Measurements from ENCODE around the gene ASXL2. TPM values are rescaled to one million over a fixed set of nuclear protein-coding genes. Genes with fewer than 3 reads are reported as not detected.

ASXL2 gene
- total RNA-seq, 1 experiment from 2014 or later = 35.7 TPM

GRCh38 chr2:25832897-25833296 is 45.4 kb downstream of the ASXL2 start:
- Mint-ChIP-seq H3K4me1 (ENCODE audit: low read depth, unreplicated experiment) (peaks cover 11% of the 10 kb centered on the region), H3K36me3 (ENCODE audit: insufficient read depth, unreplicated experiment) (peaks cover 14% of the 10 kb centered on the region), H3K4me3 (ENCODE audit: unreplicated experiment) (no peak overlapping the region), H3K27ac (ENCODE audit: unreplicated experiment) (no peak overlapping the region), H3K27me3 (ENCODE audit: insufficient read depth, unreplicated experiment) (no peaks in the 10 kb centered on the region), H3K9me3 (ENCODE audit: unreplicated experiment) (peaks cover 11% of the 10 kb centered on the region)
- ChIA-PET POLR2A (no interaction called here), CTCF (no interaction called here)
- intact Hi-C loops (cut with micrococcal nuclease; ENCODE audit: unreplicated experiment) = no loop called here
- no peak overlapping the region for H3K4me3 ChIP-seq (ENCODE audit: low read depth, low read length)
- TF ChIP-seq, protein P1, sequence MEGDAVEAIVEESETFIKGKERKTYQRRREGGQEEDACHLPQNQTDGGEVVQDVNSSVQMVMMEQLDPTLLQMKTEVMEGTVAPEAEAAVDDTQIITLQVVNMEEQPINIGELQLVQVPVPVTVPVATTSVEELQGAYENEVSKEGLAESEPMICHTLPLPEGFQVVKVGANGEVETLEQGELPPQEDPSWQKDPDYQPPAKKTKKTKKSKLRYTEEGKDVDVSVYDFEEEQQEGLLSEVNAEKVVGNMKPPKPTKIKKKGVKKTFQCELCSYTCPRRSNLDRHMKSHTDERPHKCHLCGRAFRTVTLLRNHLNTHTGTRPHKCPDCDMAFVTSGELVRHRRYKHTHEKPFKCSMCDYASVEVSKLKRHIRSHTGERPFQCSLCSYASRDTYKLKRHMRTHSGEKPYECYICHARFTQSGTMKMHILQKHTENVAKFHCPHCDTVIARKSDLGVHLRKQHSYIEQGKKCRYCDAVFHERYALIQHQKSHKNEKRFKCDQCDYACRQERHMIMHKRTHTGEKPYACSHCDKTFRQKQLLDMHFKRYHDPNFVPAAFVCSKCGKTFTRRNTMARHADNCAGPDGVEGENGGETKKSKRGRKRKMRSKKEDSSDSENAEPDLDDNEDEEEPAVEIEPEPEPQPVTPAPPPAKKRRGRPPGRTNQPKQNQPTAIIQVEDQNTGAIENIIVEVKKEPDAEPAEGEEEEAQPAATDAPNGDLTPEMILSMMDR (IDR thresholded peaks at IDR 0.05; ENCODE audit: insufficient read depth in 1 of 2, low read depth in 1 of 2, low read length in 1 of 2, severe bottlenecking in 1 of 2, unreplicated experiment in 1 of 2) = no peak
- H3K36me3 ChIP-seq (ENCODE audit: control insufficient read depth, insufficient read depth, low read length) = peaks cover 1% of the 10 kb centered on the region; the same call in 1 of the 2 replicates
- no peaks in the 10 kb centered on the region for H3K27me3 ChIP-seq (replicated peaks; ENCODE audit: control insufficient read depth, insufficient read depth, low read length)
- no TSS peak for BruUV-seq (replicated peaks)
- H3K9me3 ChIP-seq = no peaks in the 10 kb centered on the region; the same call in 1 of the 2 replicates
- peaks cover 6% of the 10 kb centered on the region; the same call in 1 of the 2 replicates for H3K4me1 ChIP-seq
- DNase-seq = no peak

GRCh38 chr2:25831746-25832449 is 46.4 kb downstream of the ASXL2 start:
- Histone ChIP-seq H3K27me3 (replicated peaks; ENCODE audit: control insufficient read depth, insufficient read depth, low read length) (no peaks in the 10 kb centered on the region), H3K4me1 (peaks cover 6% of the 10 kb centered on the region; the same call in 1 of the 2 replicates), H3K4me3 (ENCODE audit: low read depth, low read length) (no peak overlapping the region), H3K9me3 (no peaks in the 10 kb centered on the region; the same call in 1 of the 2 replicates), H3K36me3 (ENCODE audit: control insufficient read depth, insufficient read depth, low read length) (peaks cover 1% of the 10 kb centered on the region; the same call in 1 of the 2 replicates)
- H3K27ac Mint-ChIP-seq (ENCODE audit: unreplicated experiment) = no peak overlapping the region
- ChIA-PET POLR2A (no interaction called here), CTCF (interaction anchor here (0.6 kb wide), 1 partner anchor 278 kb away, joined by 3 read pairs; no protein-coding TSS in a partner anchor)
- H3K36me3 Mint-ChIP-seq (ENCODE audit: insufficient read depth, unreplicated experiment) = peaks cover 14% of the 10 kb centered on the region
- DNase-seq = no peak
- H3K4me3 Mint-ChIP-seq (ENCODE audit: unreplicated experiment) = no peak overlapping the region
- peaks cover 11% of the 10 kb centered on the region for H3K9me3 Mint-ChIP-seq (ENCODE audit: unreplicated experiment)
- intact Hi-C loops (cut with micrococcal nuclease; ENCODE audit: unreplicated experiment) = no loop called here
- no TSS peak for BruUV-seq (replicated peaks)
- TF ChIP-seq, protein P1 (IDR thresholded peaks at IDR 0.05; ENCODE audit: insufficient read depth in 1 of 2, low read depth in 1 of 2, low read length in 1 of 2, severe bottlenecking in 1 of 2, unreplicated experiment in 1 of 2) = no peak
- H3K4me1 Mint-ChIP-seq (ENCODE audit: low read depth, unreplicated experiment) = peaks cover 11% of the 10 kb centered on the region
- no peaks in the 10 kb centered on the region for H3K27me3 Mint-ChIP-seq (ENCODE audit: insufficient read depth, unreplicated experiment)

DNA sequence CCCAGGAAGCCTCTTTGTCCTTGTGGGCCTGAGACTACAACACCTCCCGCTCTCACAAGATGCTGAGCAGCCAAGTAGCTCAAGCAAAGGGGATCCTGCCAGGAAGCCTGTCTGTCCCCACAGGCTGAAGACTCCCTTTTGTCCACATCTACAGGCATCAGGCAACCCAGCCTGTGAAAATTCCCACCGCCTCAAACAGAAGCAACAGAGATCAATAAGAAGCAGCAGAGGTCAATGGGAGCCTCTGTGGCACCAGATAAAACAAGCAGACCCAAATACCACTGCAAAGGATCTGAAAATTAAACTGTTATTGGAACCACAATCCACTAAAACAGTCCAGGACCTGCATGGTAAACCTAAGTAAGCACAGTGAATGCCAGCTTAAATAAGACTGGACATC is 48.5 kb downstream of the ASXL2 start:
- no peak overlapping the region for H3K4me3 Mint-ChIP-seq (ENCODE audit: unreplicated experiment)
- H3K9me3 Mint-ChIP-seq (ENCODE audit: unreplicated experiment) = peaks cover 11% of the 10 kb centered on the region
- no peak overlapping the region for H3K27ac Mint-ChIP-seq (ENCODE audit: unreplicated experiment)
- peaks cover 1% of the 10 kb centered on the region; the same call in 1 of the 2 replicates for H3K36me3 ChIP-seq (ENCODE audit: control insufficient read depth, insufficient read depth, low read length)
- H3K4me1 Mint-ChIP-seq (ENCODE audit: low read depth, unreplicated experiment) = peaks cover 11% of the 10 kb centered on the region
- no peaks in the 10 kb centered on the region for H3K27me3 Mint-ChIP-seq (ENCODE audit: insufficient read depth, unreplicated experiment)
- intact Hi-C loops (cut with micrococcal nuclease; ENCODE audit: unreplicated experiment) = no loop called here
- H3K36me3 Mint-ChIP-seq (ENCODE audit: insufficient read depth, unreplicated experiment) = peaks cover 14% of the 10 kb centered on the region
- no TSS peak for BruUV-seq (replicated peaks)
- TF ChIP-seq, protein P1 (IDR thresholded peaks at IDR 0.05; ENCODE audit: insufficient read depth in 1 of 2, low read depth in 1 of 2, low read length in 1 of 2, severe bottlenecking in 1 of 2, unreplicated experiment in 1 of 2) = no peak
- DNase-seq = no peak
- H3K27me3 ChIP-seq (replicated peaks; ENCODE audit: control insufficient read depth, insufficient read depth, low read length) = no peaks in the 10 kb centered on the region
- no peaks in the 10 kb centered on the region; the same call in 1 of the 2 replicates for H3K9me3 ChIP-seq
- H3K4me3 ChIP-seq (ENCODE audit: low read depth, low read length) = no peak overlapping the region
- CTCF ChIA-PET = interaction anchor here (1.0 kb wide), 1 partner anchor 22 kb away, joined by 3 read pairs; no protein-coding TSS in a partner anchor
- H3K4me1 ChIP-seq = peaks cover 6% of the 10 kb centered on the region; the same call in 1 of the 2 replicates
- POLR2A ChIA-PET = interaction anchor here (0.6 kb wide), 1 partner anchor 1296 kb away, joined by 4 read pairs; no protein-coding TSS in a partner anchor
